Head of caudate nucleus (tissue), 42 donors: ENCODE data around the gene BPGM.
"Not testable (repeated sequence)": the region's sequence is repeated elsewhere in the genome, so short reads cannot be mapped to it uniquely, and the experiment has no call there.

Source experiments
- DNase-seq, 42 donors: peaks; one replicate each; pipeline versions ENCODE4 v3.0.0 to v3.0.0-alpha.2; 2020 to 2021; ENCODE audit warnings: mixed read lengths in 7 of 42
- intact Hi-C: fragments of 100-400 bp; cut with DNase I; formaldehyde crosslinking; loops from one replicate; pipeline ENCODE4 v1.15.0; 2022

BPGM gene

DNA sequence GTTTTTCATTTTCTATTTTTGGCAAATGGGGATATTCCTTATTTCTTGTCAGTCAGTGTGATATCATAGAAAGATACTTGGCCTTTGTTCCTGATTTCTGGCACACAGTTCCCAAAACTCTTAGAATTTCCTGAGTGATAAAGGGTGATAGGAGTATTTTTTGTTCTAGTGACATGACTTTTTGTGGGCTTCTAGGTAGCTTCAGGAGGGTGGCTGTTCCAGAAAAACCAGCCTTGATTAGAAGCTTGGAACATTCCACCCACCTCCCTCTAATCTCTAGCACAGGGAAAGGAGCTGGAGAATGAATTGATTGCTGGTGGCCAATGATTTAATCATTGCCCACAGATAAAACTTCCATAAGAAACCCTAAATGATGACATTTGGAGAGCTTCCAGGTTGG is 17.2 kb upstream of the BPGM start:
- DNase-seq, result no peak
- intact Hi-C loops, result no loop called here

DNA sequence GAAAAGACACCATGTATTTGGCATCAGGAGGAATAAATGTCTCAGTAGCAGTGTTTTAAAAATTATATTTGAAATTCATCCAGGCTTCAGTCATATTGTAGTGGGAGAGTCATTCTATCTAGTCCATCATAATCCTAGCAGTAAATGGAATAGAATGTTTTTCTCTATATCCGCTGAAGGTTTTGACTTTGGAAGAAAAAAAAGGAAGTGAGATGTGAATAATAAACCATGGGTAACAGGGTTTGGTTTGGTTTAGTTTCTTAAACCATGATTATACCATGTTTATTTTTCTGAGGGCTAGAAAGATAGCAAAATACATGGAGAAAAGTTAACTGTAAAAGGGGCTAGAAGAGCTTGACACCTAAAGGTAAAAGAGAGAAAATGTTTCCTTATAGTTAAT is 16.4 kb upstream of the BPGM start:
- intact Hi-C loops, result no loop called here
- DNase-seq, result no peak

DNA sequence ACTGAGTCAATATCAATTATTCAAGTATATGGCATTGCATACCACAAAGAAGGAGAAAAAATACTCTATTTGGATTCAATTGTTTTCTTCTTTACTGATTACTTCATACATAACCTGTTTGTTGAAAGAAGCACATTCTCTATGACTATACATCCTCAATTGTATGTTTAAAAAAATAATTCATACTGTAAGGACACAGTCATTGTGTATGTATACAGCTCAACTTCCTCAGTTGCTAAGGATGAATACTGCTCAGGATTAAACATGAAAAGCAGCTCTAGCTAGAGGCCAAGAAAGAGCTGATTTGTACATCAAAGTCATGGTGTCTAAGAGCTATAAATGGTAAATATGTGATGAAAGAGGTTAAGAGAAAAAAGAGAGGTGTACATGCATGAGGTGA is 15.8 kb upstream of the BPGM start:
- DNase-seq, result no peak
- intact Hi-C loops, result no loop called here

DNA sequence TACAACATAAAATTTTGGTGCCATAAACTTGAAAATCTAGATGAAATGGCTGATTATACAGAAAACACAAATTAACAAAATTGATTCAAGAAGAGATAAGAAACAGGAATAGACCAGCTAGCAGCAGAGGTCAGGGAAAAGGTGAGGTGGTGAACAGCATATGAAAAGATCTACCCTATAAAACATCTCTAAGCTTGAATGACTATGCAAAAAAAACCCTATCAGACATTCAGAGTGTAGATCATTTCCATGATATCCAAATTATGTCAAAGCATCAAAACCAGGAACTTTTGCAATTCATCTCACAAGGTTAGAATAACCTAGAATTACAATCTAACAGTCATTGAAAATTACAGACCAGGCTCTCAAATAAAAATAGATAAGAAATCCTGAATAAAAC is 14.6 kb upstream of the BPGM start:
- intact Hi-C loops, result no loop called here
- no peak for DNase-seq

DNA sequence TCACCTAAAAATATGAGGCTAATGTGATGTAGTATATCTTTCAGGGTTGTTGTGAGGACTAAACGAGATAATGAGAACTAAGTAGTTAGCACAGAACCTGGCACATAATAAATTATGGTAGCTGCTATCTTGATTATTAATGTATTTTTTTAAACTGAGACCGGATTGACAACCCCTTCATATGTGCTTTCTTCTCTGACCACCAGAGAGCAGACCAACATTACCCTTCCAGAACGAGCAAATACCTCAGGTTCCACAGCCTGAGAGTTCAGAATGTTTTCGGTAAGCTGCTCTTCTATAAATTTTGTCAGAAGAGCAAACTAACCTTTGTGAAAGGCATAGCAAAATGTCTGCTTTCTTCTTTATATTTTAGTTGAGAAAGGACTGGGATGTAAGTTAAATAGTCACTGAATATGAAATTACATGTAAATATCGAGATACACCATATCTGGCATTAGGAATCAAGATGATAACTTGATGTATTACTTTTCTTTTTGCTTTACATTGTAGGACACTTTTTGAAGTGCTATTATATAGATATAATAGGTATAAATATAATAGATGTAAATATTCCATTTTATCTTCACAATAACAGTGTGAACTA is 13.6 kb upstream of the BPGM start:
- peak in 5 of 42 donors; percentile 8 to 62 (median 40) for DNase-seq
- intact Hi-C loops, result no loop called here

DNA sequence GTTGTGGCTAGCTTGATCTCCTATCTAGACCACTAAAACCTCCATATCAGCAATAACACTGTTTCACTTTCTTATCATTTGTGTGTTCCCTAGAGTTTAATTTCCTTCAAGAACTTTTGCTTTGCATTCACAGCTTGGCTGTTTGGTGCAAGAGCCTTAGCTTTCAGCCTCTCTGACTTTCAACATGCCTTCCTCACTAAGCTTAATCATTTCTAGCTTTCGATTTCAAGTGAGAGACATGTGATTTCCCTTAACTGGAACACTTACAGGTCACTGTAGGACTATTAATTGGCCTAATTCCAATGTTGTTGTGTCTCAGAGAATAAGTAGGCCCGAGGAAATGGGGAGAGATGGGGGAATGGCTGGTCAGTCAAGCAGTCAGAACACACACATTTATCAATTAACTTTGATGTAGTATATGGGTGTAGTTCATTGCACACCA is 10.6 kb upstream of the BPGM start:
- intact Hi-C loops, result no loop called here
- DNase-seq, result no peak

DNA sequence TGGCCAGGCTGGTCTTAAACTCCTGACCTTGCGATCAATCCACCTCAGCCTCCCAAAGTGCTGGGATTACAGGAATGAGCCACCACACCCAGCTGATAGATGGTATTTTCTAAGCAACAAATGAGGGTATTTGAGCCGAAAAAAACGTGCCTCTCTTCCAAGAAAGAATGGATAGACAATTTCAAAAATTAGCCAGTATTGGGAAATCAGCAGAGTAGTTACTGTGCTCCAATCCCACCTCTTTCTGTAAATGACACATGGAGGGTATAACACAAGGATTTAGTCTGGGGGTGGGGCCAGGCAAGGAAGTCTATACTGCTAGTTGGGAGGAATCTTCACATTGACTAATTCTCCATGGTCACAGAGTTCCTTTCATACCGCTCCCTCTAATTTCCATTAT is 9.2 kb upstream of the BPGM start:
- intact Hi-C loops, result no loop called here
- DNase-seq, result no peak

DNA sequence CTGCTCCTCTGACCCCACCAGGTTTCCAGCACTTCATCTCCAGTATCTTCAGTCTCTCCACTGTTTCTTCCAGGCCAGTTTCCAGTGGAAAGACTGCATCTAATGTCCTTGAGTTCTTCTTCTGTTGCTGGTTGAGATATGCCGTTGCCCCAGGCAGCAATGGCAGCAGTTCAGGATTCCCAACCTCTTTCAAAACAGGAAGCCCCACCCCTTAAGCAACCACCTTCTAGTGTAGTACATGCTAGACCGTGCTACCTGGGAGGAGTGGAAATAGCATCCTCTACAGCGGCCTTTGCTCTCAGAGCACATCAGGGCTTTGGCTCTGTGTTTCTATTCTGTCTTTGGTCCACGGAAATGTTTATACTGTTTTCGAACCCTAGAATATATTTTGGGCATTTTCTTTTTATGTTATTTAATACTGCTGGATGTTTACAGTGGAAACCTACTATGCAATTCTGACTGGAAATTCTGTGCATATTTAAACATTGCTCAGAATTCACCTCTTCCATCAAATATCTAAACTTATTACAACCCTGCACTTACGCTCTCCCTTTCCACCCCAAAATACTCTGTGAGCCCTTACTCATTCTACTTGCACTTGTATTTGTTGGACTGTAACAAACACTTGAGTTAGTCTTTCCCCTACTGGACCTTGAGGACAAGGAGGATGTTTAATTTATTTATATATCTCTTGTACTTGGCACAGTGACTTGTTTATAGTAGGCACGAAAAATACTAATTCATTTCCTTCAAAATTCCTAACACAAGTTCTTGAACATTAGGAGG is 8.5 kb upstream of the BPGM start:
- intact Hi-C loops, result no loop called here
- DNase-seq, result no peak

DNA sequence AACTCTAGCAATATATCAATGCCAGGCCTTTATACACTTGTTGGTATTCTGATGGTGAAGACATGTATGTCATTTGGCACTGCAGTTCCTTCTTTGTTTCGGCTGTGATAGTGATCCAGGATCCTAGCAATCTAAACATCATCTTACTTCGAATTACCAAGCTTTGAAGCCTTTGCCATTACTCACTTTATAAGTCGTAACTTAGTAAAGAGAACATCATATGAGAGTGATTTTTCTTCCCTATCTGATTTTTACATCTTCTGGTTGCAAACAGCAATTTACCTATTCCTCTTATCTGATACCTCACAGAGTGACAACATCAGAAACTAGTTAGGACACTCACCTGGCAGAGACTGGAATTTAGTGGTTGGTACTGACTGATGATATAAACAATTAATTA is 7.6 kb upstream of the BPGM start:
- intact Hi-C loops, result no loop called here
- DNase-seq, result no peak

DNA sequence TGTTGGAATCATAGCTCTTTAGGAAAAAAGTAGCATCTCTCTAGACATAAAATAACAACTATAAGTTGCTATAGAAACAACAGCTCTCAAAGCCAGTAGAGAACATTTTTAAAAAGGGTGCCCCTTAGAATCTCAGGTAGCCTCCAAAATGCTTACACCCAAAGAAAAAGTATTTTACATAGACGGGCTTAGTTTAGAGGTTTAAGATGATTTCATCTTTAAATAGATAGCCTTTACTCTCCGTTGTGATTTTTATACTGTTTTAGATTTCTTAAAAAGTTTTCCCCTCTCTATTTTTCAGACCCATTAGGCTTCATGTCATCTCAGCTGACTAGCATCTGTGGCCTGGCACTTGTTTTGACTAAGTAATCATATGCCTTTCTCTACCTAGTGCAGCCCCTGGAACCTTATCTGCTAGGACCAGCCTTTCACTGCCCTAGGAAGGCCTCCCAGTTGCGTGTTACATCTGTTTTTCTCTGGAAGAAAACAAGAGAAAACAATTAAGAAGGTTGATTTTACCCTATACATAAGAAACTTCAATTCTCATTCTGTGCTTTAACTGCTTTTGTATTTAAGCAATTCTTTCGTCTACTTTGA is 6.9 kb upstream of the BPGM start:
- intact Hi-C loops, result no loop called here
- no peak for DNase-seq

DNA sequence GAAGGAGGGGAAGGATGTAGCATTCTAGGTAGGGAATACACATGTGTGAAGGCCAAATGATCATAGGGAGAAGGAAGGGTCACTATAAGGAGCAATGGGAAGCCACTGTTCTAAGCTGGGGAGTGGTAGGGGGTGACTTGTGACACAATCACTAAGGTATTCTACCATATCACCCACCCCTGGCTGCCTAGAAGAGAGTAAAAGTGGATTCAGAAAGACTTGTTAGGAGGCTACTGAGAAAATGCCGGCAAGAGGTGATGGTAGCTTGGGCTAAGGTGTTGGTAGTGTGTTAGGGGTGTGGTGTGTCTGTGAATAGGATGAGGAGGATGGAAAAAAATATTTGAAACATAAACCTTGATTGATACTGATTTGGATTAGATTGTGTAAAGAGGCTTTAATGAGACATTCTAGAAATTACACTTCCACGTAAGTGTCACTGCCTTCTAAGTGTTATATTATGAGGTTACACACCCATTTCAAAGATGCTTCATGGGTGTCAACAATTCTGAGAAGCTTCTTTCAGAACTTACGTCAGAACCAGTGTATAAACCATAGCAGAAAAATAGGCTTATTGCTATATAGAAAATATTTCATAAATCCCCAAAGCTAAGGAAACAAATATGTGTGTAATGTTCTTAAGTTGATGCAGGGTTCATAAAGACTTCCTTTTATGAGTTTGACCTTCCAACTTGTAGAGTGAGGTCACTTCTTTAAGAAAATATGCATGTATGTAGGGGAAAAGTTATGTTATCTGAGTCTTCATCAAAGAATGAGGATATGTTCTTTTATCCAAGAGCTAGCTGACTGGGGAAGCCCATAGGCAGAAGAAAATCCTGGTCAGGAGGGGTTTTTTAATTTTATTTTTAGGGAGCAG is 5.6 kb upstream of the BPGM start:
- no peak for DNase-seq
- intact Hi-C loops, result no loop called here

DNA sequence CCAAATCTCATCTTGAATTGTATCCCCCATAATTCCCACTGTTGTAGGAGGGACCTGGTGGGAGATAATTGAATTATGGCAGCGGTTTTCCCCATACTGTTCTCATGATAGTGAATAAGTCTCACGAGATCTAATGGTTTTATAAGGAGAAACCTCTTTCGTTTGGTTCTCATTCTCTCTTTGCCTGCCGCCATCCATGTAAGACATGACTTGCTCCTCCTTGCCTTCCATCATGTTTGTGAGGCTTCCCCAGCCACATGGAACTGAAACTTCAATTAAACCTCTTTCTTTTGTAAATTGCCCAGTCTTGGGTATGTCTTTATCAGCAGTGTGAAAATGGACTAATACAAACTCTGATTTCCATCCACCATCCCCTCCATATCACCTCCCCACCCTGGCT is 4.7 kb upstream of the BPGM start:
- DNase-seq, intact Hi-C loops: not testable (repeated sequence)

DNA sequence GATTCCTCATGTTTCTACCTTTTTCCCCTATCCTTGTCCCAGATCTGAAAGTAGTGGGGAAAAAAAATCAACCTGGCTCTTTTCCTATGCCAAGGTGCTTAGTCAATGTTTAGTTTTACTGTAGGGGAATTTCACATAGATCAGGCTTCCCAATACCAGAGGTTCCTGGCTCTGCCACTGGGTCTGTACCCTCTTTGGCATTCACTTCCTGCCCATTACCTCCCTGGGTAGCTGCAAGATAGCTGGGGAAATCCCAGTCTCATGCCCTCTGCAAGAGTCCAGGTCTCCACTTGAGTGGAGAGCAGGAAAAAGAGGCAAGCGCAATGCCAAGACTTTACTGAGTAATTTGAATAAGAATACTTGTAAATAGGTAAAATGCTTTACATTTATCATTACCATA is 3.5 kb upstream of the BPGM start:
- intact Hi-C loops, result no loop called here
- DNase-seq, result no peak

DNA sequence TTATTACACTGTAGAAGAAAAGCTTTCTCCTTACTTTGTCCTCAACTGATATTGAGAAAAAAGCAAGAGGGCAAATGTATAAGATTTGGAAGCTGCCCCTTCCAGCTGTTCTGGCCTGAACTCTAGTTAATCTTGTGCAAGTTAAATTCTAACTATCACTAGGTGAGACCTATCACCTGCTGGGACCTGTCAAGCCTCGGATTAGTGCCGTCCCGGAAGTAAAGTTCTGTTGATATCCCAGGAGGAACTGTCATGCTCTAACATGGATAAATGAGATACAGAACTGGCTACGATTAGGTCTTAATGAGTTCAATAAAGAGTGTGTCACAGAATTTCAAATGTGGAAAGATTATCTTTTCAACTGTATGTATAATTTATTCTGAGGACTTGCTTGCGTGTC is 1.2 kb upstream of the BPGM start:
- intact Hi-C loops, result no loop called here
- no peak for DNase-seq

DNA sequence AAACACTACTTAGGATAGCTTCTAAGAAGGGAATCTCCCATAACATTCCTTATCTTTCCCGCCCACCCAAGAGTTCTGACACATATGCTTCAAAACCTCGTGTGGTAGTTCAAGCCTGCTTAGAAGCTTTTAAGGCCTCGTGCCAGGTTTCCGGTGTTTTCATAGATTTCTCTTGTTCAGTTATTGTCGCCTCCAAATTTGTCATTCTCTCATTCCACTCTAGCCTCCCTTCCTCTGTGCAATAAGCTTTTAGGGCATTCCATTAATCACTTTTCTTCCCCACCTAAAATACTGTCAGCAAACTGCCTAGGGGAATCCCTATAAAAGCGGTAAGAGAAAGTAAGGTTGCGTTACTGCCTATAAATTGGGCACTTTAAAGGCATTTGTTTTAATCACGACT is 718 bp upstream of the BPGM start:
- peak in 10 of 42 donors; percentile 3 to 47 (median 14) for DNase-seq
- intact Hi-C loops, result no loop called here

DNA sequence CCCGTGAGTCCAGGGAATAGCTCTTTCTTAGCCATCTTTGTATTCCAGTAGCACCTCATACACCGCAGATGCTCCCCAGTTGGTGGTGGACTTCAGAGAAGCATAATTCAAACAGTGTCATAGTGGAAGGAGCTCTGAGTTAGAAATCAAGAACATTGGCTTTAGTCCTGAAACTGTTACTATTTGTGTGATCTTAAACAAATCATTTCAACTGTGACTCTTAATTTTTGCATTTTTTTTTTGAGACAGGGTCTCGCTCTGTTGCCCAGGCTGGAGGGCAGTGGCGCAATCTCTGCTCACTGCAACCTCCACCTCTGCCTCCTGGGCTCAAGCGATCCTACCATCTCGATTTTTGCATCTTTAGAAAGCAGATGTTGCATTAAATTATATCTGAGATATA is 1.8 kb downstream of the BPGM start:
- intact Hi-C loops, result no loop called here
- DNase-seq, result no peak

DNA sequence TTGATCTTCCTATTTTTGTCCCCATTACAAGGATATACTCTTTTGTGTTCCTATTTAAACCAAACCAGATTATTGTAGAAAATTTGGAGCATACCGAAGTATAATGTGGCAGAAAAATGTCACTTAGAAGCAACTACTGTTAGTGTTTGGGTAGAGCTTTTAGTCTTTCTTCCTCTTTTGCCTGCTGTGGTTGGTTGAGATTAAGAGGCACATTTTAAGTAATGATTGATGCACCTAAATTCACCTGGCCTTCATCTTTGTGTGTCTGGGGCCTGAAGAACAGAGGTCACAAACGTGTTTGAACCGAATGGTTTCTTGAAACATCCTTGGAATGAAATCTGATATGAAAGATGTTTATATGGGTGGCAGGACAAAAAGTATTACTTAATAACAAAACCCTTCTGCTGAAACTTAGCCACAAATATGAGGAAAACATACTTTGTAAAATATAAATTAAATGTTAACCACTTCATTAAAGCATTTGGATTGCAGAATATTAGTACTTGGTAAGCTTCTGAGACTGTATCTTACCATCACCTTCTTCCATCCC is 2.6 kb downstream of the BPGM start:
- intact Hi-C loops, result no loop called here

DNA sequence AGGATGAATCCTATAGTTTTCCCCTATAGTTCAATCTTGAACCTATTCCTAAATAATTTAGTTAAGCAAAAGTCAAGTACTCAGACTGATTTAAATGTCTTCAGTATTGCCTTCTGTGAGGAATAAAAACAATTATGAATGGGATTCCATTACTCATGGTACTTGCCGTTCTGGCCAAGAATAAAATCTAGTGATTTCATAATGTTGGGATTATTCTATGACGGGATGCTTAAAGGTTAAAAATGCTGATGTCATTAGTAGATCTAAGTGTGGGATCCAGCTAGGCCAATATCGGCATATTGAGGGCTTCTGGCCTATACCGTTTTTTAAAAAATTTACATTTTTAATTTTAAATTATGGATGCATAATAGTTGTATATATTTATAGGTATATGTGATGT is 5.3 kb downstream of the BPGM start:
- intact Hi-C loops, result no loop called here
- DNase-seq, result no peak

More for the DNA sequence above, 2.6 kb downstream of the BPGM start:
- DNase-seq, result no peak

DNA sequence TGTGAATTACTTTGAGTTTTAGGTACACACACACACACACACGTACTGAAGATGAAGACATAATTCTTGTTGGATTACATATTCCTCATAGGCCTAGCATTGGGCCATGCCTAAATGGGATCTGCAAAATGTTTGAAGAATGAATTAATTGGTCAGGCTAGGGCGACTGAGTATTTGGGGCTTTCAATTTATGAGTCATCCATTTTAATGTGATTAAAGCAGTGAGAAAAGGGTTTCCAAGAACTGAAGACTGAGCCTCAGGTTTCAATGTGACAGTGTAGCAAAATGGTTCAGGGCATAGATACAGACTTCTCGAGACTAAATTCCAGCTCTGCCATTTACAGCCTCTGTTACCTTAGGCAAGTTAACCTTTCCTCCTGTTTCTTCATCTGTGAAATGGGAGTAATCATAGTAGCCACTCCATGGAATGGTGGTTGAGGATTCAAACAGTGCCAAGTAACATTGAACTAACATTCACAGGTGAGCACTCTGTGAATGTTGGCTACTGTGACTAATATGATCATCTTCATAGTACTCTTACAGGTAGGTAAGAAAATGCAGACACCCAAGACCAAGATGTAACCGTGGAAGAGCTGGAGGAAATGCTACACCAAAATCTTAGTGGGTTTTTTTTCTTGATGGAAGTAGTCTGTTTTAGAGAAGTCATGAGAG is 7.6 kb downstream of the BPGM start:
- no peak for DNase-seq
- intact Hi-C loops, result no loop called here
